ENCODE results near the gene ECHS1.

ECHS1 gene

GRCh38 chr10:133405272-133405671 is 32.1 kb upstream of the ECHS1 start:
- no peak for DNase-seq (ENCODE audit: low read depth in 2 of 2)
- no peak overlapping the region for H3K4me3 ChIP-seq (replicated peaks in 1 of 2; ENCODE audit: low read depth in 2 of 2, low read length in 2 of 2)
- TF ChIP-seq, protein P1, sequence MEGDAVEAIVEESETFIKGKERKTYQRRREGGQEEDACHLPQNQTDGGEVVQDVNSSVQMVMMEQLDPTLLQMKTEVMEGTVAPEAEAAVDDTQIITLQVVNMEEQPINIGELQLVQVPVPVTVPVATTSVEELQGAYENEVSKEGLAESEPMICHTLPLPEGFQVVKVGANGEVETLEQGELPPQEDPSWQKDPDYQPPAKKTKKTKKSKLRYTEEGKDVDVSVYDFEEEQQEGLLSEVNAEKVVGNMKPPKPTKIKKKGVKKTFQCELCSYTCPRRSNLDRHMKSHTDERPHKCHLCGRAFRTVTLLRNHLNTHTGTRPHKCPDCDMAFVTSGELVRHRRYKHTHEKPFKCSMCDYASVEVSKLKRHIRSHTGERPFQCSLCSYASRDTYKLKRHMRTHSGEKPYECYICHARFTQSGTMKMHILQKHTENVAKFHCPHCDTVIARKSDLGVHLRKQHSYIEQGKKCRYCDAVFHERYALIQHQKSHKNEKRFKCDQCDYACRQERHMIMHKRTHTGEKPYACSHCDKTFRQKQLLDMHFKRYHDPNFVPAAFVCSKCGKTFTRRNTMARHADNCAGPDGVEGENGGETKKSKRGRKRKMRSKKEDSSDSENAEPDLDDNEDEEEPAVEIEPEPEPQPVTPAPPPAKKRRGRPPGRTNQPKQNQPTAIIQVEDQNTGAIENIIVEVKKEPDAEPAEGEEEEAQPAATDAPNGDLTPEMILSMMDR (IDR thresholded peaks at IDR 0.05; ENCODE audit: low read depth, low read length), result no peak

DNA sequence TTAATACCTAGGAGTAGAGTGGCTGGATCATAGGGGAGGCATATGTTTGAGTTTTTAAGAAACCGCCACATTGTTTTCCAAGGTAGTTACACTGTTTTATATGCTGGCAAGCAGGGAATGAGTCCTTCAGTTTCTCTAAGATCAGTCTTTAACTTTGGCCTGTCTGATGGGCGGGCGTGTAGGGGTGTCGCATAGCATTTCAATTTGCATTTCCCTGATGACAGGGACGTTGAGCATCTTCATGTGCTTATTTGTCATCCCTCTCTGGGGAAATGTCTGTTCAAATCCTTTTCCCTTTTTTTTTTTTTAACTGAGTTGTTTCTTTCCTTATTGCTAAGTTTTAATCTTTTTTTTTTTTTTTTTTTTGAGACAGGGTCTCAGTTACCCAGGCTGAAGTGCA is 30.6 kb upstream of the ECHS1 start:
- TF ChIP-seq, protein P1 (IDR thresholded peaks at IDR 0.05; ENCODE audit: low read depth, low read length), result no peak
- no peak overlapping the region for H3K4me3 ChIP-seq (replicated peaks in 1 of 2; ENCODE audit: low read depth in 2 of 2, low read length in 2 of 2)
- no peak for DNase-seq (ENCODE audit: low read depth in 2 of 2)

- H3K4me3 ChIP-seq (replicated peaks in 1 of 2; ENCODE audit: low read depth in 2 of 2, low read length in 2 of 2), result no peak overlapping the region
- TF ChIP-seq, protein P1 (IDR thresholded peaks at IDR 0.05; ENCODE audit: low read depth, low read length), result no peak
- no peak for DNase-seq (ENCODE audit: low read depth in 2 of 2)
Observed at GRCh38 chr10:133403359-133403758, 30.2 kb upstream of the ECHS1 start.

GRCh38 chr10:133401981-133402725 is 29.0 kb upstream of the ECHS1 start:
- TF ChIP-seq, protein P1 (IDR thresholded peaks at IDR 0.05; ENCODE audit: low read depth, low read length), result no peak
- no peak for DNase-seq (ENCODE audit: low read depth in 2 of 2)
- H3K4me3 ChIP-seq (replicated peaks in 1 of 2; ENCODE audit: low read depth in 2 of 2, low read length in 2 of 2), result no peak overlapping the region

DNA sequence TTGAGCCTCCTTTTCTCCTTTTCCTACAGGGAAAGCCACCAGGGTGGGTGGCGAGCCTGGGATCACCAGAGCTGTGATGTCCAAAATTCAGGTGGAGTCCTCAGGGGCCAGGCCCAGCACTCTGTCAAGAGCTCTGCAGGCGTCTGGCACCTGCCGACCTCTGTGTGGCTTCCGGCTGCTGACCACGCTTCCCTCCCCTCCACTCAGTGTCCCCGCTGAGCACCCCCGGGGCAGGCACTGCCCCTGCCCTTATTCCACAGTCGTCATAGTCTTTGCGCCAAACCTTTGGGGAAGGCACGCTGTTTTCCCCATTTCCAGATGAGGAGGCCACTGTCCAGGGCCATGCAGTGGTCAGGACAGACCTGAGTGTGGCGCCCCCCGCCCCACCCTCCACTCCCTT is 28.3 kb upstream of the ECHS1 start:
- DNase-seq (ENCODE audit: low read depth in 2 of 2), result no peak
- H3K4me3 ChIP-seq (replicated peaks in 1 of 2; ENCODE audit: low read depth in 2 of 2, low read length in 2 of 2), result no peak overlapping the region
- TF ChIP-seq, protein P1 (IDR thresholded peaks at IDR 0.05; ENCODE audit: low read depth, low read length), result no peak

GRCh38 chr10:133400624-133401424 is 27.7 kb upstream of the ECHS1 start:
- TF ChIP-seq, protein P1 (IDR thresholded peaks at IDR 0.05; ENCODE audit: low read depth, low read length), result no peak
- H3K4me3 ChIP-seq (replicated peaks in 1 of 2; ENCODE audit: low read depth in 2 of 2, low read length in 2 of 2), result no peak overlapping the region
- no peak for DNase-seq (ENCODE audit: low read depth in 2 of 2)
